HCT116 (cell line): ENCODE results near the gene IQCH. TPM values are rescaled to one million over a fixed set of nuclear protein-coding genes. Genes with fewer than 3 reads are reported as not detected.
"Not testable (repeated sequence)": the region's sequence is repeated elsewhere in the genome, so short reads cannot be mapped to it uniquely, and the experiment has no call there.

ENCODE experiments used
- ATAC-seq: fragments of 200-7000 bp; cut with Tn5 transposase; 2 replicates; pipeline ENCODE4 v1.9.1; 2020; ENCODE audit warnings: mild to moderate bottlenecking, moderate library complexity
- BruUV-seq: library from RNA; stranded (reverse); fragments of 400-500 nt; replicated peaks from 2 replicates; lab custom pipeline; 2021; lab: Mats Ljungman, UMichigan
- CTCF ChIA-PET: fragments of 300-600 bp; sonication (Branson Sonifier 250); formaldehyde crosslinking; loops from one replicate; lab custom pipeline; 2021; ENCODE audit warnings: antibody characterized with exemption; lab: Charles Lee
- POLR2A ChIA-PET: fragments of 300-600, 350-600 bp; sonication (Branson Sonifier 250); formaldehyde crosslinking; loops from one replicate; lab custom pipeline; 2021; ENCODE audit warnings: antibody characterized with exemption; lab: Charles Lee
- RAD21 ChIA-PET, 2 experiments: fragments of 300-600 bp; sonication (Branson Sonifier 250); formaldehyde crosslinking; loops; one replicate each; lab custom pipeline; 2023; ENCODE audit warnings: low total read pairs in 2 of 2; ENCODE audit not compliant: uncharacterized antibody in 2 of 2, unreplicated experiment in 2 of 2, low non-redundant PET in 1 of 2; lab: Charles Lee
- DNase-seq: peaks from one replicate; pipeline ENCODE4 v3.0.0-alpha.2; 2010; ENCODE audit warnings: low read depth, low spot score
- H2AFZ ChIP-seq: fragments of 200-600 bp; shearing (Covaris generic), sonication (generic); 2 replicates; pipeline ENCODE4 v1.6.1; 2017; ENCODE audit warnings: low read depth, mixed run types, mixed read lengths, antibody characterized with exemption, low read length; ENCODE audit not compliant: poor library complexity, severe bottlenecking
- H3K27ac ChIP-seq: 2 replicates; pipeline ENCODE4 v1.5.1; 2012; ENCODE audit warnings: low read depth, low read length
- H3K27me3 ChIP-seq: fragments of 200-600 bp; sonication (generic); 2 replicates; pipeline ENCODE4 v1.6.1; 2016; ENCODE audit warnings: mixed run types, low read length, mixed read lengths; ENCODE audit not compliant: insufficient read depth
- H3K36me3 ChIP-seq, 2 experiments: fragments of 200-500 bp in 1 of 2; fragments of 200-600 bp in 1 of 2; sonication (Bioruptor generic) in 1 of 2; sonication (generic) in 1 of 2; 2 replicates each; pipeline versions ENCODE4 v1.5.1 to v1.6.1; 2014 to 2016; ENCODE audit warnings: low read length in 2 of 2, inconsistent platforms in 1 of 2, mixed read lengths in 1 of 2, mixed run types in 1 of 2; ENCODE audit not compliant: insufficient read depth in 2 of 2, control insufficient read depth in 1 of 2
- H3K4me1 ChIP-seq, 2 experiments: fragments of 200-600 bp in 1 of 2; sonication (generic) in 1 of 2; 2 replicates each; pipeline versions ENCODE4 v1.5.1 to v1.6.1; 2012 to 2017; ENCODE audit warnings: low read length in 2 of 2, inconsistent platforms in 1 of 2, mild to moderate bottlenecking in 1 of 2, mixed read lengths in 1 of 2, mixed run types in 1 of 2, moderate library complexity in 1 of 2; ENCODE audit not compliant: insufficient read depth in 2 of 2, control insufficient read depth in 1 of 2
- H3K4me2 ChIP-seq: fragments of 200-600 bp; sonication (generic); 2 replicates; pipeline ENCODE4 v1.6.1; 2017; ENCODE audit warnings: mixed run types, low read length, mixed read lengths
- H3K4me3 ChIP-seq, 2 experiments: fragments of 200-600 bp in 1 of 2; sonication (generic) in 1 of 2; replicated peaks in 1 of 2; 2 replicates each; pipeline ENCODE4 v1.5.1; 2011 to 2016; ENCODE audit warnings: low read length in 2 of 2, control low read depth in 1 of 2, low read depth in 1 of 2, mild to moderate bottlenecking in 1 of 2, mixed read lengths in 1 of 2, mixed run types in 1 of 2
- H3K79me2 ChIP-seq: fragments of 200-600 bp; sonication (generic); 2 replicates; pipeline ENCODE4 v1.6.1; 2017; ENCODE audit warnings: mild to moderate bottlenecking, mixed run types, low read length, moderate library complexity, mixed read lengths; ENCODE audit not compliant: insufficient read depth
- H3K9ac ChIP-seq: fragments of 200-600 bp; sonication (generic); 2 replicates; pipeline ENCODE4 v1.6.1; 2016; ENCODE audit warnings: low read length, mixed read lengths
- H3K9me2 ChIP-seq: fragments of 200-600 bp; sonication (generic), shearing (Covaris generic); 2 replicates; pipeline ENCODE4 v1.6.1; 2017; ENCODE audit warnings: mixed run types, mild to moderate bottlenecking, moderate library complexity; ENCODE audit not compliant: insufficient read depth
- H3K9me3 ChIP-seq, 2 experiments: fragments of 200-500 bp in 1 of 2; fragments of 200-600 bp in 1 of 2; sonication (Bioruptor generic) in 1 of 2; sonication (generic) in 1 of 2; 2 replicates each; pipeline ENCODE4 v1.6.1; 2014 to 2017; ENCODE audit warnings: low read length in 2 of 2, mixed read lengths in 2 of 2, inconsistent platforms in 1 of 2, low read depth in 1 of 2, mild to moderate bottlenecking in 1 of 2, mixed run types in 1 of 2, moderate library complexity in 1 of 2; ENCODE audit not compliant: control insufficient read depth in 1 of 2, insufficient read depth in 1 of 2
- H4K20me1 ChIP-seq: fragments of 200-600 bp; sonication (generic), shearing (Covaris generic); 2 replicates; pipeline ENCODE4 v1.6.1; 2017; ENCODE audit warnings: mixed run types, mild to moderate bottlenecking, moderate library complexity; ENCODE audit not compliant: insufficient read depth
- ATF3 ChIP-seq: IDR thresholded peaks from 2 replicates; pipeline ENCODE4 v1.6.1; 2012
- ELF1 ChIP-seq: IDR thresholded peaks from 2 replicates; pipeline ENCODE4 v1.6.1; 2012; ENCODE audit warnings: low read depth, borderline replicate concordance
- EZH2 ChIP-seq: fragments of 200-600 bp; sonication (generic); IDR thresholded peaks from 2 replicates; pipeline ENCODE4 v1.6.1; 2017; ENCODE audit warnings: antibody characterized with exemption, mixed run types
- EZH2phosphoT487 ChIP-seq: fragments of 200-600 bp; IDR thresholded peaks from 2 replicates; pipeline ENCODE4 v1.6.1; 2018; ENCODE audit warnings: antibody characterized with exemption, borderline replicate concordance
- FOSL1 ChIP-seq: IDR thresholded peaks from 2 replicates; pipeline ENCODE4 v1.6.1; 2012; ENCODE audit warnings: low read depth
- REST ChIP-seq: IDR thresholded peaks from 2 replicates; pipeline ENCODE4 v1.6.1; 2012; ENCODE audit warnings: low read depth
- SP1 ChIP-seq: IDR thresholded peaks from 2 replicates; pipeline ENCODE4 v1.6.1; 2012; ENCODE audit warnings: low read depth
- TCF7L2 ChIP-seq: IDR thresholded peaks from 2 replicates; pipeline ENCODE4 v1.7.0; 2011; ENCODE audit warnings: borderline replicate concordance, inconsistent platforms; ENCODE audit not compliant: insufficient read depth, insufficient read length; ENCODE audit errors: extremely low read depth
- YY1 ChIP-seq: IDR thresholded peaks from 2 replicates; pipeline ENCODE4 v1.6.1; 2011; ENCODE audit warnings: low read length, low read depth, moderate library complexity, mild to moderate bottlenecking; ENCODE audit not compliant: insufficient replicate concordance; ENCODE audit errors: extremely low read depth
- ZNF274 ChIP-seq: fragments of 200-500 bp; sonication (Bioruptor generic); IDR thresholded peaks from 2 replicates; pipeline ENCODE4 v1.6.1; 2014; ENCODE audit warnings: mild to moderate bottlenecking, low read depth, low read length, inconsistent platforms
- intact Hi-C: fragments of 100-400 bp; cut with micrococcal nuclease; formaldehyde crosslinking; loops from 2 replicates; pipeline ENCODE4 v1.10.0; 2022
- total RNA-seq: library from RNA; stranded (reverse); gene quantifications from one replicate; pipeline ENCODE4 v1.2.1, GENCODE V29; 2021; ENCODE audit not compliant: unreplicated experiment

IQCH gene
- total RNA-seq, 1 experiment from 2014 or later, result 4.6 TPM

- H3K27ac ChIP-seq, H2AFZ ChIP-seq, H3K36me3 ChIP-seq, CTCF ChIA-PET, H3K4me1 ChIP-seq, intact Hi-C loops, DNase-seq, ATAC-seq, BruUV-seq, H3K4me3 ChIP-seq, H3K27me3 ChIP-seq, H3K9me3 ChIP-seq, H3K4me2 ChIP-seq, POLR2A ChIA-PET, H3K9me2 ChIP-seq, H4K20me1 ChIP-seq, RAD21 ChIA-PET, H3K9ac ChIP-seq, H3K79me2 ChIP-seq: not testable (repeated sequence)
Measured at GRCh38 chr15:67363712-67364111, 109.1 kb downstream of the IQCH start.

- no peak overlapping the region for H3K4me2 ChIP-seq
- DNase-seq (no peak), ATAC-seq (no peak)
- RAD21 ChIA-PET, result no interaction called here
- H3K79me2 ChIP-seq, result no peaks in the 10 kb centered on the region
- no peaks in the 10 kb centered on the region; the same call in 1 of the 2 replicates for H3K9me2 ChIP-seq
- H3K9ac ChIP-seq, result no peak overlapping the region
- no peak for TF ChIP-seq YY1
- no peak for TF ChIP-seq EZH2phosphoT487
- no peak for TF ChIP-seq FOSL1
- no peak for TF ChIP-seq EZH2
- TF ChIP-seq TCF7L2, result no peak
- TF ChIP-seq REST, result no peak
- no peak for TF ChIP-seq SP1
- TF ChIP-seq ATF3, result no peak
- no peak for TF ChIP-seq ELF1
- TF ChIP-seq ZNF274, result no peak
- no peaks in the 10 kb centered on the region for H4K20me1 ChIP-seq
- H3K27me3 ChIP-seq, result no peaks in the 10 kb centered on the region
- POLR2A ChIA-PET, result no interaction called here
- H3K4me3 ChIP-seq, result no peak overlapping the region
- no peak overlapping the region for H3K27ac ChIP-seq
- H3K36me3 ChIP-seq, result no peaks in the 10 kb centered on the region
- CTCF ChIA-PET, result no interaction called here
- intact Hi-C loops, result no loop called here
- BruUV-seq, result no TSS peak
- H2AFZ ChIP-seq, result no peak overlapping the region
- no peaks in the 10 kb centered on the region for H3K9me3 ChIP-seq
- no peaks in the 10 kb centered on the region for H3K4me1 ChIP-seq
Measured at GRCh38 chr15:67365994-67366393, 111.4 kb downstream of the IQCH start.
